GM12801 (cell line): Measurements from ENCODE around the gene MGME1.
A peak's percentile ranks its signal among the peaks of the same experiment; 100 is the strongest.

Experiments
- TF ChIP-seq, protein P1 (sequence below): IDR thresholded peaks from one replicate; pipeline ENCODE4 v1.5.1; 2011; ENCODE audit warnings: control low read depth; ENCODE audit not compliant: insufficient read length; ENCODE audit errors: extremely low read depth

Gene MGME1

DNA sequence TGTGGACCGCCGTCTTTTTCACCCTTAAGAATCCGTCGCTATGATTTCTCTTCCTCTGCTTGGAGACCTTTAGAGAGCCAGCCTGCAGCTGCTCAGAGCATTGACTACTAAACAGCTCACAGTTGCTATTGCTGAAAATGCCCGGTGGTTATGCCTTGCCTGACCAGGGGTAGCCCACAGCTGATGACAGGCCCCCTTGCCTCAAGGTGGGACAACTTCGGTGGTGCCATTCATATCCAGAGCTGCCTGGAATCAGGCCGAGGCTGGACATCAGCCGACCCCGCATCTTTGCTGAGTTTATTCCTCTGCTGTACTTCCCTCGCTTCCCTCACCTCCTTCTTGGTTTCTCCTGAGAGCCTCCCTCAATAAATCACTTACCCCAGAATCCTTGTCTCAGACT is 49.3 kb downstream of the MGME1 start:
- TF ChIP-seq, protein P1, sequence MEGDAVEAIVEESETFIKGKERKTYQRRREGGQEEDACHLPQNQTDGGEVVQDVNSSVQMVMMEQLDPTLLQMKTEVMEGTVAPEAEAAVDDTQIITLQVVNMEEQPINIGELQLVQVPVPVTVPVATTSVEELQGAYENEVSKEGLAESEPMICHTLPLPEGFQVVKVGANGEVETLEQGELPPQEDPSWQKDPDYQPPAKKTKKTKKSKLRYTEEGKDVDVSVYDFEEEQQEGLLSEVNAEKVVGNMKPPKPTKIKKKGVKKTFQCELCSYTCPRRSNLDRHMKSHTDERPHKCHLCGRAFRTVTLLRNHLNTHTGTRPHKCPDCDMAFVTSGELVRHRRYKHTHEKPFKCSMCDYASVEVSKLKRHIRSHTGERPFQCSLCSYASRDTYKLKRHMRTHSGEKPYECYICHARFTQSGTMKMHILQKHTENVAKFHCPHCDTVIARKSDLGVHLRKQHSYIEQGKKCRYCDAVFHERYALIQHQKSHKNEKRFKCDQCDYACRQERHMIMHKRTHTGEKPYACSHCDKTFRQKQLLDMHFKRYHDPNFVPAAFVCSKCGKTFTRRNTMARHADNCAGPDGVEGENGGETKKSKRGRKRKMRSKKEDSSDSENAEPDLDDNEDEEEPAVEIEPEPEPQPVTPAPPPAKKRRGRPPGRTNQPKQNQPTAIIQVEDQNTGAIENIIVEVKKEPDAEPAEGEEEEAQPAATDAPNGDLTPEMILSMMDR = no peak

DNA sequence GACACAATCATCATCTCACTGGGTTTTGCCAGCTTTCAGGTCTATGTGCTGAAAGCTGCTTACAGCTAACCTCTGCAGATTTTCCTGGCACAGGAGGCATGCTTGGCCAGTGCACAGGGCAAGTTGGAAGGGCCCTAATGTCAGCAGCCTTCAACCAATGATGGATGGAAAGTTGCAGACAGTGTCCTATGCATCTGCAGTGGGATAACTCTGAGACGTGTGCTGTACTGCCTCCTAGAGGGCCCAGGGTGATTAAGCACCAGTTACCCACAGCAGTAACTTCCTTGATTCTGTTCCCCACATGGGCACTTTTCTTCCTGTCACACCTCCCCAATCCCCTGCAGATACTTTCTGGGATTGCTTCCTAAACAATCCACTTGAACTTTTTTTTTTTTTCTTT is 50.2 kb downstream of the MGME1 start:
- TF ChIP-seq, protein P1 = peak; percentile 17

GRCh38 chr20:18020931-18021330 is 52.1 kb downstream of the MGME1 start:
- TF ChIP-seq, protein P1 = no peak

GRCh38 chr20:18024606-18025127 is 55.8 kb downstream of the MGME1 start:
- TF ChIP-seq, protein P1 = no peak

DNA sequence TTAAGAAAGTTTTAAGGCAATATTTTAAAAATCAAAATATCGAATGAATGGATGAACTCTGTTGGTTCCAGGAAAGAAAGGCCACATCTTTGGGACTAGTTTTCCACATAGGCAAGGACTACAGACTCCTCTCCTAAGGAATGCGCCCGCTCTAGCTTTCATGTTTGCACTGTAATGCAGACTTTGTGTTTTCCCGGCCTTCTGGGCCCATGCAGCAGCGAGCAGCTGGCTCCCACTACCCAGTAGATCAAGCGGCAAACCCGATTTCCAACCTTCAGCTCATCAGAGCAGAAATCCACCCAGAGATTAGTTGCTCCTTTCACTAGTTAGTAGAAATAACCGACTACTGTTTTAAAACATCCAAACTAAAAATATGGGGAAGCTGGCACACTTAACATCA is 61.2 kb downstream of the MGME1 start:
- TF ChIP-seq, protein P1 = no peak

DNA sequence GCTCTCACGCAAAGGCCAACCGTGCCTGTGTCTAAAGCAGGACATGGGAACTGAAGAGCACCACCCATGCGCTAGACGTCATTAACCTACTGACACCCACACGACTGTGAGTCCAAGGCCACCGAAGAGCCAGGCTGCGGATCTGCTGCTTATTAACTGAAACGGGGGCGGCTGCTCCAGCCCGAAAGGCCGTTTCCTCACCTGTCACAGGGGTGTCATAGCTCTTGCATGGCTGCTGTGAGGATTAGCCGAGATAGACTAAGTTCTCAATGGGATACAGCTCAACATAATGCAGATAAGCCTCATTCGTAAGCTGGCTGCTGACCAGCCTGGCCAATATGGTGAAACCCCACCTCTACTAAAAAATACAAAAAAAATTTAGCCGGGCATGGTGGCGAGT is 62.2 kb downstream of the MGME1 start:
- TF ChIP-seq, protein P1 = no peak

DNA sequence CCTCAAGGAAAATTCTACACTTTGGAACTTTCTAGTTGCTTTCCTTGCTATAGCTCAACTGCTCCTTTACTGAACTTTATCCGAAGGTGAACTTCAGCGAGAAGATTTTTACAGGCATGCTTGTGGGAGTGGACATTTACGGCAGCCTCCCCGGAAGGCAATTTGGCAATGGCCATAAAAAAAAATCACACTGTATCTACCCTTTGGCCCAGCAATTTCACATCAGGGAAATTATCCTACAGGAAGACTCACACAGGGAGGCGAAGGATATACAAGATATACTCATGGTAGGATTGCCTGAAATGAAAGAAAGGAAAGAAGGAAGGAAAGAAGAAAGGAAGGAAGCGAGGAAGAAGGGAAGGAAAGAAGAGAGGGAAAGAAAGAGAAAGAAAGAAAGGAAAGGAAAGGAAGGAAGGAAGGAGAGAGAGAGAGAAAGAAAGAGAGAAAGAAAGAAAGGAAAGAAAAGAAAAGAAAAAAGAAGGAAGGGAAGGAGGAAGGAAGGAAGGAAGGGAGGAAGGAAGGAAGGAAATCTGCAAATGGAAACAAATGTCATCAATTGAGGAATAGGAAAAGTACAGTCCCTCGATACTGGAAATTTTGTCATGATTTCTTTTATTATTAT is 63.2 kb downstream of the MGME1 start:
- TF ChIP-seq, protein P1 = no peak
